Upper lobe of right lung (tissue), 1 donor: ENCODE data around the gene UBE2Q1. TPM values are rescaled to one million over a fixed set of nuclear protein-coding genes. Genes with fewer than 3 reads are reported as not detected.

Source experiments
- ATAC-seq: fragments of 200-7000 bp; cut with Tn5 transposase; one replicate; pipeline ENCODE4 v1.9.1; 2020; ENCODE audit warnings: mild to moderate bottlenecking, moderate library complexity
- DNase-seq: peaks from one replicate; pipeline ENCODE4 v3.0.0-alpha.2; 2020
- H3K27ac ChIP-seq: fragments of 200-600 bp; one replicate; pipeline ENCODE4 v1.8.0; 2022
- H3K27me3 ChIP-seq: fragments of 200-600 bp; one replicate; pipeline ENCODE4 v1.8.0; 2022; ENCODE audit warnings: mild to moderate bottlenecking
- H3K36me3 ChIP-seq: fragments of 200-600 bp; one replicate; pipeline ENCODE4 v1.8.0; 2022
- H3K4me1 ChIP-seq: fragments of 200-600 bp; one replicate; pipeline ENCODE4 v1.8.0; 2022
- H3K4me3 ChIP-seq: fragments of 200-600 bp; one replicate; pipeline ENCODE4 v1.8.0; 2022; ENCODE audit warnings: mild to moderate bottlenecking
- H3K9me3 ChIP-seq: fragments of 200-600 bp; one replicate; pipeline ENCODE4 v1.8.0; 2022
- CTCF ChIP-seq: fragments of 200-600 bp; IDR thresholded peaks from one replicate; pipeline ENCODE4 v1.8.0; 2022; ENCODE audit warnings: antibody characterized with exemption
- intact Hi-C: fragments of 100-400 bp; cut with DNase I; formaldehyde crosslinking; loops from one replicate; pipeline ENCODE4 v1.11.0; 2022
- total RNA-seq: library from RNA; stranded (reverse); fragmentation: NEBNext Ultra II Directional; extraction: Animal tissue kit (Norgen Biotek cat#: 25700); gene quantifications from one replicate; pipeline ENCODE4 v1.2.1, GENCODE V29; 2021
- donor health status: DM: no; HTN: yes; CAD: no; lungs with severe emphysema.

UBE2Q1 gene
- total RNA-seq, 1 donor from 2014 or later, result 93.5 TPM

- Histone ChIP-seq H3K4me1 (no peaks in the 10 kb centered on the region), H3K27ac (no peak overlapping the region), H3K27me3 (peaks cover 8% of the 10 kb centered on the region), H3K4me3 (no peak overlapping the region), H3K36me3 (no peaks in the 10 kb centered on the region), H3K9me3 (no peaks in the 10 kb centered on the region)
- no peak for ATAC-seq
- no peak for DNase-seq
- intact Hi-C loops, result no loop called here
- no peak for TF ChIP-seq CTCF
These were observed 13.5 kb upstream of the UBE2Q1 start for GRCh38 chr1:154571964-154572288.

- Histone ChIP-seq H3K4me1 (no peaks in the 10 kb centered on the region), H3K27me3 (peaks cover 11% of the 10 kb centered on the region), H3K36me3 (no peaks in the 10 kb centered on the region), H3K9me3 (no peaks in the 10 kb centered on the region), H3K27ac (no peak overlapping the region), H3K4me3 (no peak overlapping the region)
- TF ChIP-seq CTCF, result no peak
- DNase-seq (no peak), ATAC-seq (no peak)
- intact Hi-C loops, result no loop called here
These were observed 12.9 kb upstream of the UBE2Q1 start for GRCh38 chr1:154571244-154571963.

GRCh38 chr1:154568157-154568815 lies 9.8 kb upstream of the UBE2Q1 start:
- ATAC-seq (no peak), DNase-seq (no peak)
- Histone ChIP-seq H3K4me1 (no peaks in the 10 kb centered on the region), H3K4me3 (no peak overlapping the region), H3K27ac (no peak overlapping the region), H3K9me3 (no peaks in the 10 kb centered on the region), H3K36me3 (no peaks in the 10 kb centered on the region), H3K27me3 (peaks cover 11% of the 10 kb centered on the region)
- no peak for TF ChIP-seq CTCF
- intact Hi-C loops, result loop anchor here (10.0 kb wide), 1 partner anchor 307 kb away; the partner anchor contains the start of gene KCNN3

- DNase-seq (peak; percentile 84), ATAC-seq (peak; percentile 97)
- Histone ChIP-seq H3K4me3 (no peak within 1 kb of the TSS), H3K27ac (no peak within 1 kb of the TSS), H3K36me3 (no peaks in the 10 kb centered on the region), H3K27me3 (peaks cover 11% of the 10 kb centered on the region), H3K4me1 (no peaks in the 10 kb centered on the region), H3K9me3 (no peaks in the 10 kb centered on the region)
- intact Hi-C loops, result loop anchor here (10.0 kb wide), 1 partner anchor 307 kb away; the partner anchor contains the start of gene KCNN3
- TF ChIP-seq CTCF, result no peak
These were observed 9.1 kb upstream of the UBE2Q1 start, which contains the start of gene CHRNB2 for GRCh38 chr1:154567386-154568156. Gene CHRNB2 (plus strand): TSS chr1:154567778. CDS start chr1:154568045, 267 bp downstream.

- Histone ChIP-seq H3K4me3 (no peak overlapping the region), H3K27me3 (peaks cover 11% of the 10 kb centered on the region), H3K9me3 (no peaks in the 10 kb centered on the region), H3K27ac (no peak overlapping the region), H3K4me1 (no peaks in the 10 kb centered on the region), H3K36me3 (no peaks in the 10 kb centered on the region)
- ATAC-seq (no peak), DNase-seq (no peak)
- intact Hi-C loops, result loop anchor here (10.0 kb wide), 1 partner anchor 309 kb away; the partner anchor contains the start of gene KCNN3
- TF ChIP-seq CTCF, result no peak
These were observed 7.4 kb upstream of the UBE2Q1 start for GRCh38 chr1:154565876-154566275.
